IMR-90 (cell line): ENCODE data around the gene BCAS3. TPM values are rescaled to one million over a fixed set of nuclear protein-coding genes. Genes with fewer than 3 reads are reported as not detected.

Source experiments
- ATAC-seq: fragments of 200-7000 bp; cut with Tn5 transposase; 2 replicates; pipeline ENCODE4 v1.9.1; 2020; ENCODE audit warnings: low read depth, mild to moderate bottlenecking, moderate library complexity
- BruUV-seq: library from RNA; stranded (reverse); fragments of 400-500 nt; replicated peaks from 2 replicates; lab custom pipeline; 2021; lab: Mats Ljungman, UMichigan
- CTCF ChIA-PET: fragments of 300-600 bp; formaldehyde crosslinking; extraction: SDS; loops from one replicate; lab custom pipeline; 2021; ENCODE audit warnings: antibody characterized with exemption; lab: Yijun Ruan, JAX
- POLR2A ChIA-PET: fragments of 300-600 bp; sonication (Branson Sonifier 250); formaldehyde crosslinking; loops from one replicate; lab custom pipeline; 2022; ENCODE audit warnings: antibody characterized with exemption; ENCODE audit not compliant: unreplicated experiment; lab: Charles Lee
- DNase-seq: peaks from one replicate; pipeline ENCODE4 v3.0.0; 2013
- H2AFZ ChIP-seq: replicated peaks from 2 replicates; pipeline ENCODE3; 2013; ENCODE audit warnings: low read length, mild to moderate bottlenecking; ENCODE audit not compliant: poor library complexity
- H2AK5ac ChIP-seq: 2 replicates; pipeline ENCODE4 v1.6.1; 2013; ENCODE audit warnings: low read depth, low read length, inconsistent platforms
- H2AK9ac ChIP-seq: replicated peaks from 2 replicates; pipeline ENCODE3; 2013; ENCODE audit warnings: mild to moderate bottlenecking, low read depth, low read length, moderate library complexity; ENCODE audit not compliant: poor library complexity
- H2BK120ac ChIP-seq: 2 replicates; pipeline ENCODE4 v1.6.1; 2013; ENCODE audit warnings: low read depth, low read length, inconsistent platforms
- H2BK15ac ChIP-seq: 3 replicates; pipeline ENCODE4 v1.6.1; 2013; ENCODE audit warnings: low read depth, low read length, inconsistent platforms
- H2BK20ac ChIP-seq: 2 replicates; pipeline ENCODE4 v1.6.1; 2013; ENCODE audit warnings: low read depth, mild to moderate bottlenecking, inconsistent platforms, low read length, moderate library complexity
- H2BK5ac ChIP-seq: 2 replicates; pipeline ENCODE4 v1.6.1; 2013; ENCODE audit warnings: mild to moderate bottlenecking, low read depth, low read length, inconsistent platforms; ENCODE audit not compliant: poor library complexity, severe bottlenecking
- H3K14ac ChIP-seq: replicated peaks from 2 replicates; pipeline ENCODE4 v1.6.1; 2013; ENCODE audit warnings: low read depth, low read length, inconsistent platforms
- H3K18ac ChIP-seq: 2 replicates; pipeline ENCODE4 v1.6.1; 2013; ENCODE audit warnings: low read depth, low read length, control low read depth
- H3K23ac ChIP-seq: 2 replicates; pipeline ENCODE4 v1.6.1; 2013; ENCODE audit warnings: low read depth, low read length, inconsistent platforms
- H3K27ac ChIP-seq: 2 replicates; pipeline ENCODE4 v1.5.1; 2013; ENCODE audit warnings: mild to moderate bottlenecking, control low read depth, low read length; ENCODE audit not compliant: insufficient read depth
- H3K27me3 ChIP-seq: 2 replicates; pipeline ENCODE4 v1.6.1; 2013; ENCODE audit warnings: low read length; ENCODE audit not compliant: control insufficient read depth, insufficient read depth
- H3K36me3 ChIP-seq: 2 replicates; pipeline ENCODE4 v1.6.1; 2013; ENCODE audit warnings: low read length, mixed read lengths; ENCODE audit not compliant: control insufficient read depth, insufficient read depth
- H3K4ac ChIP-seq: 2 replicates; pipeline ENCODE4 v1.6.1; 2013; ENCODE audit warnings: low read depth, low read length, inconsistent platforms
- H3K4me1 ChIP-seq: 2 replicates; pipeline ENCODE4 v1.6.1; 2013; ENCODE audit warnings: low read length, mixed read lengths; ENCODE audit not compliant: control insufficient read depth, insufficient read depth
- H3K4me2 ChIP-seq: 2 replicates; pipeline ENCODE4 v1.6.1; 2013; ENCODE audit warnings: low read depth, mild to moderate bottlenecking, control low read depth, low read length, moderate library complexity
- H3K4me3 ChIP-seq: 2 replicates; pipeline ENCODE4 v1.5.1; 2013; ENCODE audit warnings: low read depth, mild to moderate bottlenecking, control low read depth, low read length, moderate library complexity; ENCODE audit not compliant: insufficient read depth
- H3K56ac ChIP-seq: 2 replicates; pipeline ENCODE4 v1.6.1; 2013; ENCODE audit warnings: low read length, inconsistent platforms; ENCODE audit not compliant: insufficient read depth; ENCODE audit errors: extremely low read depth
- H3K79me1 ChIP-seq, 2 experiments: 2 replicates each; pipeline ENCODE4 v1.6.1; 2013; ENCODE audit warnings: low read length in 2 of 2, inconsistent platforms in 1 of 2, low read depth in 1 of 2
- H3K9ac ChIP-seq: 2 replicates; pipeline ENCODE4 v1.6.1; 2013; ENCODE audit warnings: low read depth, low read length, control low read depth
- H3K9me1 ChIP-seq: 2 replicates; pipeline ENCODE4 v1.6.1; 2013; ENCODE audit warnings: low read length, inconsistent platforms; ENCODE audit not compliant: insufficient read depth
- H3K9me3 ChIP-seq: 2 replicates; pipeline ENCODE4 v1.6.1; 2013; ENCODE audit warnings: low read length; ENCODE audit not compliant: control insufficient read depth, insufficient read depth
- H4K20me1 ChIP-seq: 2 replicates; pipeline ENCODE4 v1.6.1; 2013; ENCODE audit warnings: low read length, inconsistent platforms; ENCODE audit not compliant: insufficient read depth
- H4K5ac ChIP-seq: 2 replicates; pipeline ENCODE4 v1.6.1; 2013; ENCODE audit warnings: mild to moderate bottlenecking, low read depth, low read length, control low read depth
- H4K8ac ChIP-seq, 2 experiments: 2 replicates each; pipeline ENCODE4 v1.6.1; 2013; ENCODE audit warnings: low read depth in 2 of 2, low read length in 2 of 2, control low read depth in 1 of 2, inconsistent platforms in 1 of 2
- H4K91ac ChIP-seq: 2 replicates; pipeline ENCODE4 v1.6.1; 2013; ENCODE audit warnings: low read depth, low read length, inconsistent platforms; ENCODE audit not compliant: insufficient read depth
- BHLHE40 ChIP-seq: fragments of 150-350 bp; IDR thresholded peaks from 2 replicates; pipeline ENCODE4 v1.6.1; 2016; ENCODE audit warnings: mild to moderate bottlenecking, low read depth, low read length
- CHD1 ChIP-seq: IDR thresholded peaks from 2 replicates; pipeline ENCODE4 v1.6.1; 2012; ENCODE audit warnings: low read depth, low read length, improper control_type of control experiment
- MAFK ChIP-seq: IDR thresholded peaks from 2 replicates; pipeline ENCODE4 v1.6.1; 2012; ENCODE audit warnings: low read depth, low read length, improper control_type of control experiment
- MAZ ChIP-seq: IDR thresholded peaks from 2 replicates; pipeline ENCODE4 v1.6.1; 2012; ENCODE audit warnings: low read depth, mild to moderate bottlenecking, low read length, improper control_type of control experiment, moderate library complexity, borderline replicate concordance
- MXI1 ChIP-seq: IDR thresholded peaks from 2 replicates; pipeline ENCODE4 v1.6.1; 2012; ENCODE audit warnings: low read depth, mild to moderate bottlenecking, low read length, moderate library complexity, borderline replicate concordance
- NFE2L2 ChIP-seq: fragments of 150-350 bp; IDR thresholded peaks from 2 replicates; pipeline ENCODE4 v1.6.1; 2016; ENCODE audit warnings: low read depth, mild to moderate bottlenecking, low read length
- POLR2A ChIP-seq: IDR thresholded peaks from 2 replicates; pipeline ENCODE4 v1.6.1; 2012; ENCODE audit warnings: mild to moderate bottlenecking, low read depth, low read length
- RAD21 ChIP-seq: IDR thresholded peaks from 2 replicates; pipeline ENCODE4 v1.6.1; 2012; ENCODE audit warnings: low read length, improper control_type of control experiment
- RCOR1 ChIP-seq: IDR thresholded peaks from 2 replicates; pipeline ENCODE4 v1.6.1; 2012; ENCODE audit warnings: mild to moderate bottlenecking, low read length, improper control_type of control experiment; ENCODE audit not compliant: insufficient replicate concordance
- SMC3 ChIP-seq: fragments of 150-350 bp; IDR thresholded peaks from 2 replicates; pipeline ENCODE4 v1.6.1; 2016; ENCODE audit warnings: low read depth, mild to moderate bottlenecking, antibody characterized with exemption, low read length, moderate library complexity
- WGBS, 2 experiments: methylation state at CpG; one replicate each; pipeline versions ENCODE4 v1.1.5 to v1.1.7; 2013; ENCODE audit warnings: missing lambda C conversion rate in 2 of 2; ENCODE audit not compliant: insufficient read length in 1 of 2; ENCODE audit errors: extremely low coverage in 2 of 2; 5-methylcytosine and 5-hydroxymethylcytosine counted together
- dilution Hi-C: fragments of 300-500 bp; cut with HindIII; formaldehyde crosslinking; loops from one replicate; pipeline ENCODE4 v1.14.3; 2018; ENCODE audit warnings: low sequenced_read_pairs; ENCODE audit not compliant: unreplicated experiment
- in situ Hi-C: fragments of 300-500 bp; cut with MboI; formaldehyde crosslinking; loops from 3 replicates; pipeline ENCODE4 v1.14.3; 2019; ENCODE audit warnings: low sequenced_read_pairs, inconsistent platforms, mixed read lengths
- intact Hi-C: fragments of 100-400 bp; cut with micrococcal nuclease; formaldehyde crosslinking; loops from 2 replicates; pipeline ENCODE4 v1.10.0; 2022
- polyA plus RNA-seq, 3 experiments: library from polyadenylated mRNA; depleted of rRNA; stranded (reverse); fragments of >200 nt; gene quantifications; 2 replicates each; pipeline ENCODE4 v1.2.3, GENCODE V29; 2012; ENCODE audit warnings: low replicate concordance in 1 of 3
- total RNA-seq: library from RNA; depleted of rRNA; stranded (reverse); fragments of >200 nt; gene quantifications from 2 replicates; pipeline ENCODE4 v1.2.3, GENCODE V29; 2012
- TF ChIP-seq, protein P1 (sequence below): fragments of 150-350 bp; IDR thresholded peaks from 2 replicates; pipeline ENCODE4 v1.6.1; 2016; ENCODE audit warnings: low read depth, mild to moderate bottlenecking, low read length, moderate library complexity, borderline replicate concordance
- TF ChIP-seq, protein P2 (sequence below): conservative IDR thresholded peaks from 2 replicates; pipeline ENCODE4 v1.5.1; 2012; ENCODE audit warnings: mild to moderate bottlenecking, low read depth, low read length, improper control_type of control experiment
- TF ChIP-seq, protein P3 (sequence below): fragments of 150-350 bp; IDR thresholded peaks from 2 replicates; pipeline ENCODE4 v1.6.1; 2017; ENCODE audit warnings: mild to moderate bottlenecking, antibody characterized with exemption, low read length, low read depth

The BCAS3 gene
- total and polyA plus RNA-seq, 2 of the 4 experiments (the other 2 are of a cell fraction) = 6.3 to 27.1 TPM

DNA sequence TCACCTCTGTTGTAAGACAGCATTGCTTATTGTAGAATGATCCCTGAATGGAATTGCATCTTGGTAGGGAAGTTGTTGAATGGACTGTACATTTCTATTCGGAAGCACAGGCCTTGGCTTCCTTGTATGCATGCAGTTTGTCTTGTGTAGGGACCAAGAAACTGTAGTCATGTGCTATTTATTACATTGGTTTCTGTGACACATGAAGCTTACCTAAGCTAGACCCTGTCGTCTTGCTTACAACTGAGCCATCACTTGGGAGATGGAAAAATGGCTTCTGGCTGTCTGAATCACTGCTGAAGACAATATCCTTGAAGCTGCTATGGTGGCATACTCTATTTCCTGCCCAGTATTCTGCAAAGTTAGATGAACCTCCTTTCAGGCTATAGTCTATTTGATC lies 48.5 kb upstream of the BCAS3 start:
- BruUV-seq = no TSS peak
- no peak overlapping the region for H2AK5ac ChIP-seq
- intact Hi-C loops = no loop called here
- H4K8ac ChIP-seq = no peak overlapping the region
- H4K91ac ChIP-seq = no peak overlapping the region
- no peak for ATAC-seq
- peaks cover 30 to 62% of the 10 kb centered on the region in 2 experiments for H3K79me1 ChIP-seq
- in situ Hi-C loops = loop anchor here (25.0 kb wide), 1 partner anchor 492 kb away; the partner anchor contains the start of gene CA4
- H3K4ac ChIP-seq = no peak overlapping the region
- H3K23ac ChIP-seq = no peak overlapping the region
- H3K27me3 ChIP-seq = no peaks in the 10 kb centered on the region
- no peak overlapping the region for H3K4me3 ChIP-seq
- no peak overlapping the region for H2BK5ac ChIP-seq
- no peak overlapping the region for H3K4me2 ChIP-seq
- no peak overlapping the region; the same call in 1 of the 2 replicates for H4K5ac ChIP-seq
- no peak overlapping the region for H2BK15ac ChIP-seq
- TF ChIP-seq, protein P1, sequence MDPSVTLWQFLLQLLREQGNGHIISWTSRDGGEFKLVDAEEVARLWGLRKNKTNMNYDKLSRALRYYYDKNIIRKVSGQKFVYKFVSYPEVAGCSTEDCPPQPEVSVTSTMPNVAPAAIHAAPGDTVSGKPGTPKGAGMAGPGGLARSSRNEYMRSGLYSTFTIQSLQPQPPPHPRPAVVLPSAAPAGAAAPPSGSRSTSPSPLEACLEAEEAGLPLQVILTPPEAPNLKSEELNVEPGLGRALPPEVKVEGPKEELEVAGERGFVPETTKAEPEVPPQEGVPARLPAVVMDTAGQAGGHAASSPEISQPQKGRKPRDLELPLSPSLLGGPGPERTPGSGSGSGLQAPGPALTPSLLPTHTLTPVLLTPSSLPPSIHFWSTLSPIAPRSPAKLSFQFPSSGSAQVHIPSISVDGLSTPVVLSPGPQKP = no peak
- TF ChIP-seq BHLHE40 (no peak), CHD1 (no peak), MAZ (no peak), NFE2L2 (no peak), RCOR1 (no peak), RAD21 (no peak), MXI1 (no peak), SMC3 (no peak), POLR2A (no peak), MAFK (no peak)
- TF ChIP-seq, protein P2, sequence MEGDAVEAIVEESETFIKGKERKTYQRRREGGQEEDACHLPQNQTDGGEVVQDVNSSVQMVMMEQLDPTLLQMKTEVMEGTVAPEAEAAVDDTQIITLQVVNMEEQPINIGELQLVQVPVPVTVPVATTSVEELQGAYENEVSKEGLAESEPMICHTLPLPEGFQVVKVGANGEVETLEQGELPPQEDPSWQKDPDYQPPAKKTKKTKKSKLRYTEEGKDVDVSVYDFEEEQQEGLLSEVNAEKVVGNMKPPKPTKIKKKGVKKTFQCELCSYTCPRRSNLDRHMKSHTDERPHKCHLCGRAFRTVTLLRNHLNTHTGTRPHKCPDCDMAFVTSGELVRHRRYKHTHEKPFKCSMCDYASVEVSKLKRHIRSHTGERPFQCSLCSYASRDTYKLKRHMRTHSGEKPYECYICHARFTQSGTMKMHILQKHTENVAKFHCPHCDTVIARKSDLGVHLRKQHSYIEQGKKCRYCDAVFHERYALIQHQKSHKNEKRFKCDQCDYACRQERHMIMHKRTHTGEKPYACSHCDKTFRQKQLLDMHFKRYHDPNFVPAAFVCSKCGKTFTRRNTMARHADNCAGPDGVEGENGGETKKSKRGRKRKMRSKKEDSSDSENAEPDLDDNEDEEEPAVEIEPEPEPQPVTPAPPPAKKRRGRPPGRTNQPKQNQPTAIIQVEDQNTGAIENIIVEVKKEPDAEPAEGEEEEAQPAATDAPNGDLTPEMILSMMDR = no peak
- TF ChIP-seq, protein P3, sequence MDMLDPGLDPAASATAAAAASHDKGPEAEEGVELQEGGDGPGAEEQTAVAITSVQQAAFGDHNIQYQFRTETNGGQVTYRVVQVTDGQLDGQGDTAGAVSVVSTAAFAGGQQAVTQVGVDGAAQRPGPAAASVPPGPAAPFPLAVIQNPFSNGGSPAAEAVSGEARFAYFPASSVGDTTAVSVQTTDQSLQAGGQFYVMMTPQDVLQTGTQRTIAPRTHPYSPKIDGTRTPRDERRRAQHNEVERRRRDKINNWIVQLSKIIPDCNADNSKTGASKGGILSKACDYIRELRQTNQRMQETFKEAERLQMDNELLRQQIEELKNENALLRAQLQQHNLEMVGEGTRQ = no peak
- H4K20me1 ChIP-seq = peaks cover 5% of the 10 kb centered on the region; the same call in 1 of the 2 replicates
- no peak overlapping the region for H2BK120ac ChIP-seq
- no peaks in the 10 kb centered on the region for H3K9me3 ChIP-seq
- no peak overlapping the region for H3K9ac ChIP-seq
- no peak overlapping the region for H3K18ac ChIP-seq
- peaks cover 10% of the 10 kb centered on the region; the same call in 1 of the 2 replicates for H3K9me1 ChIP-seq
- no peak overlapping the region for H3K56ac ChIP-seq
- H3K4me1 ChIP-seq = peaks cover 2% of the 10 kb centered on the region
- H2AFZ ChIP-seq = no peak overlapping the region
- no peak overlapping the region for H2AK9ac ChIP-seq
- no peak overlapping the region for H3K27ac ChIP-seq
- H3K36me3 ChIP-seq = peaks cover 14% of the 10 kb centered on the region
- CTCF ChIA-PET = no interaction called here
- H3K14ac ChIP-seq = no peak overlapping the region
- DNase-seq = no peak
- POLR2A ChIA-PET = no interaction called here
- no peak overlapping the region for H2BK20ac ChIP-seq
- WGBS, 2 experiments = 100% methylated on average over 1 of the region's 2 CpGs; no CpG with 5 or more reads in 1 of the 2 experiments
- dilution Hi-C loops = no loop called here
